Stimulated activated naive CD8-positive, alpha-beta T cell treated with anti-CD3 and anti-CD28 coated beads, Interleukin-15, Interleukin-2, amounts not matched to agents 100 U/mL and 50 U/mL, for 24 hours (primary cell): ENCODE measurements around the gene SEPTIN11.

Experiments used
- ATAC-seq: fragments of 150-1000 bp; cut with Tn5 transposase; one replicate; pipeline ENCODE4 v1.10.0; 2021
- DNase-seq: peaks from one replicate; pipeline ENCODE4 v3.0.0; 2021

SEPTIN11 gene

GRCh38 chr4:76980261-76980660, 30.7 kb downstream of the SEPTIN11 start:
- DNase-seq (no peak), ATAC-seq (no peak)

GRCh38 chr4:76981644-76982043, 32.1 kb downstream of the SEPTIN11 start:
- no peak for DNase-seq
- no peak for ATAC-seq

GRCh38 chr4:76982638-76983584, 33.4 kb downstream of the SEPTIN11 start:
- no peak for DNase-seq
- ATAC-seq = no peak

- ATAC-seq (peak; percentile 50), DNase-seq (no peak)
These were observed 34.6 kb downstream of the SEPTIN11 start for GRCh38 chr4:76984127-76984526.

DNA sequence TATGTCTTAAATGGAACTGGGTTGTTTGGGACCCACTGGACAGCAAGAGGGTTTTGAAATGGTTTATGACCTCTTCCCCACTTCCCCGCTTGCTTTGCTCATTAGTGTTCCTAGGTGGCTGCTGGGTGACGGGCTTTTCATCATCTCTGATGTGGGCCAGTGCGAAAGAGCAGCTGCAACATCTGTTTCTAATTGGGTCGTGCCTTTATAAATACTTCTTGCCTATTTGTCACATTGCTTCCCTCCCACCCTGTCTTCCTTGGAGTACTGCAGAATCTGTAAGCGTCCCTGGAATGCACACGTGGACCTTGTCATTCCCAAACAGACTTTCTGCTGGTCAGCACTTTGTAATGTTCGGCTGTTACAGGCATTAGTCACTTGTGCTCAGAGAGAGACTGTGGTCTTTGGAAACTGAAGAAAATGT, 35.2 kb downstream of the SEPTIN11 start:
- no peak for DNase-seq
- no peak for ATAC-seq

DNA sequence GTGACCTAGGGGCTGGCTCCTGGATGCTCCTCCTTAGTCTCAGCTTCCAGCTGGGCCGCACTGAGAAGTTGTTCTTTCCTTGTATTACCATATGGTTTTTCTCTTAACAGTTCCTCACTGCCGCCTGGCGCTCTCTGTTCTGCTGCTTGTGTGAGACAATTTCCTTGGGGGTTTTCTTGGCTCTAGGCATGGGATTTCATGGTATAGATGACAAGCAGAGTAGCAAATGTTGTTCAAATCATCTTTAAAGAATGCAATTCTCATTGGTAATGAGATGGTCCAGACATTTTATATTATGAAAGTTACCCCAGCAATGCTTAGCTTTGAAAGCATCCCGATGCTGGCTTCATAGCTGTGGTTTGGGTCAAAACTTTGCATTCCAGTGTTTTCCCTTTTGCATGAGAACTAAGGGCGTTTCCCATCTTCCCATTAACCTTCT, 37.6 kb downstream of the SEPTIN11 start:
- DNase-seq = no peak
- ATAC-seq = no peak

- DNase-seq = no peak
- no peak for ATAC-seq
These were observed 38.1 kb downstream of the SEPTIN11 start for GRCh38 chr4:76987685-76988084.

- peak; percentile 54 for DNase-seq
- ATAC-seq = peak; percentile 76
These were observed 40.0 kb downstream of the SEPTIN11 start for GRCh38 chr4:76989391-76990061.

DNA sequence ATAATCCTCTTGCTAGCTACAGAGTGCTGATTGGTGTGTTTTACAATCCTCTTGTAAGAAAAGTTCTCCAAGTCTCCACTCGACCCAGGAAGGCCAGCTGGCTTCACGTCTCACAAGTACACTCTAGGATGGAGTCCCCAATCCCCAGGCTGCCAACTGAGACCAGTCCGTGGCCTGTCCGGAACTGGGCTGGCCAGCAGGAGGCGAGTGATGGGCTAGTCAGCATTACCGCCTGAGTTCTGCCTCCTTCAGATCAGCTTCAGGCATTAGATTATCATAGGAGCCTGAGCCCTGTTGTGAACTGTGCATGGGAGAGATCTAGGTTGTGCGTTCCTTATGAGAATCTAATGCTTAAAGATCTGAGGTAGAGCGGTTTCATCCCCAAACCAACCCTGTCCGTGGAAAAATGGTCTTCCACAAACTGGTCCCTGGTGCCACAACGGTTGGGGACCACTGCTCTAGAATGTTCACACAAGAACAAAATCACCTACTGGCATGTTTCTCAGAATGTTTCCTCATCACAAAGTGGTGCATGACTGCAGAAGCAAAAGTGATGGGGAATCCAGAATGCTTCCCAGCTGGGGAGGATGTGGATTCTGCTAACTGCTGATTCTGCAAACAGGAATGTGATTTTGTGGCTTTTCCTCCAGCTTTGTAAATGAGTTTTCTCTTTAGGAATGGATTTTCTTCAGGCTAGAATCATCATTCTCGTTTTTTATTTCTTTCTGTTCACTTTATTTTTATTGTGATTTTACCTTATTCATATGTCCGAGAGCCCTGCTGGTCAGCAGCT, 40.9 kb downstream of the SEPTIN11 start:
- no peak for ATAC-seq
- no peak for DNase-seq

GRCh38 chr4:76991161-76991660, 41.7 kb downstream of the SEPTIN11 start:
- no peak for DNase-seq
- no peak for ATAC-seq

DNA sequence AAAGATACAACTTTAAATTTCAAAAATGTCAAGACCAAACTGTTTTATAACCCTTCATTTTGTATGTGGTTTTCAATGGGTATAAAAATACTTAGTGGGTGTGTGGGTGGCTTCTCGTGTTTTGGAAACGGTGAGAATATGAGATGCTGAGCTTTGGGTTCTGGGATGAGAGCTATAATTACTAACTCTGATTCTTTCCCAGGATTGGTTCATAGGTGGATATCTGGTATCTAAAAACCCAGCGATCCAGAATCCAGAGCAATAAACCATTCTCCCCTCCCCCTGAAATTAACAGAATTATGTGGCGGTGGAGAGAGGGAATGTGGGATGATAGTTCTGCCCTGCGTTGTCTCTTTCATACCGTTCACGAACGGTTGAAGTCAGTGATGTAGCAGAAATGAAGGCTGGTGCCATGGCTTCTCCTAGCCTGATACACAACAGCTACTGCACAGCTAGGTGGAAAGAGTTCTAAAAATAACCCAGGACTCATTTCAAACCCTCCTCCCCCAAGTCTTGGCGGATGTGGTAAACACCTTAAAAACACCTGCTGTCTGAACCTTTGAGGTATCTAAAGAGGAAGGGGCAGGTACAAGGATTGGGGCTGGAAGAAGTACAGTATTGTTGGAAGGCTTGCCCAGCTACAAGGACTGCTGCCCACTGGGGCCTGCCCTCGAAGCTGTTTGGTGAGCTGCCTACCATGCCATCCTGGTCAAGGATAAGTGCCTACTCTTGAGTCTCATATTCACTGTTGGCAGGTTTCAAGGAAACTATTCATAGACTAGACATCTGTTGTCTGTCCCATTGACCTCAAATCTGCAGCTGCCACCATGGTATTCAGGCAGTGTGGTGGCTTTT, 44.5 kb downstream of the SEPTIN11 start:
- peak; percentile 26 for DNase-seq
- ATAC-seq = peak; percentile 71

GRCh38 chr4:76995776-76996175, 46.2 kb downstream of the SEPTIN11 start:
- DNase-seq = no peak
- ATAC-seq = no peak

DNA sequence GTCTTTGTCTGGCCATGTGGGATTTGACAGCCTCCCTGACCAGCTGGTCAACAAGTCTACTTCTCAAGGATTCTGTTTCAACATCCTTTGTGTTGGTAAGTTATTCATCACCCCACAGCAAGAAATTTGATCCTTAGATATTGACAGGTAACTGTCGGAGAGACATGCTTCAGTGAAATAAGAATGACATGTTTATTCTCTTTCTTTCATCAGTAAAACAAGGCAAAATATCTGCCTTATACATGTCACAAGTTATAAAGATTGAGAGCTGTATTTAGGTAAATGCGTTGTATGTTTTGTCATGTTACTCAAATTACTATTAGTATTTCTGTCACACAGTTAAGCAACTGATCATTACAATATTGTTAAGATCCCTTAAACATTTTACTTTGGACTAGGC, 46.9 kb downstream of the SEPTIN11 start:
- ATAC-seq (no peak), DNase-seq (no peak)

DNA sequence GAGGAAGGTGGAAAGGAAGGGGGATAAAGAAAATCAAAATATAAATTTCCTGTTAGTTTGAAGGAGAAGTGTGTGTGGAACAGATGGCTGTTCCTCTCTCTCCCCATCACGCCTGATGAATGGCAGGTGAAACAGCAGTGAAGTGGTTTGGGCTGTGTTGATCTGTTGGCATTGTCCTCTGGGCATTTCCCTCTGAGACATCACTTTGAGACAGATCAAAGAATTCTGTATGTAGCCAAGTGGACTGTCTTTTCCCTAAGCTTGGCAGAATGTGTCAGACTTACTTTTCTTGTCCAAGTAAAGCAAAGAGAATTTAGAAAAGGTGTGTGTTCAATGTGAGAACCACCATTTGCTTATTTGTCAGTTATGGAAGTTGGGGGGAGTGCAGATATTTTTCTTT, 47.5 kb downstream of the SEPTIN11 start:
- no peak for ATAC-seq

DNA sequence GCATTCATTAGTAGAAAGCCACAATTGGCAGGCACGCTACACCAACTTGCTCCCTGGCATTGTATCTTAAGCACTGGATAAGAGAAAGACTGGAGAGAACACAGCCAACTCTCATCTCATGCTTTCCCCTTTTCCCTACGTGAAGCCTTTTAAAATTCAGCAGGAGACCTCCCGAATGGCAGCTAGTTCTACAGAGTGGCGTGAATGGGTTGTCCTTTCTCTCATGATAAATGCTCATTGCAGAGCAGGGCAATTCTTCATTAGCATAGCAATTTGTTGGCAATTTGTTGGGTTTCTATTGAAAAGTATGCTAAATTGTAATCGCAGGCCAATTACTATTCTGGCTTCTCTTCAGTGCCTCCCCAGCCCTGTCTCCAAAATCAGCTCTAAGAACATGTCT, 48.0 kb downstream of the SEPTIN11 start:
- ATAC-seq (no peak), DNase-seq (no peak)

More for the DNA sequence above, 47.5 kb downstream of the SEPTIN11 start:
- DNase-seq = no peak

- ATAC-seq = no peak
- DNase-seq = no peak
These were observed 48.8 kb downstream of the SEPTIN11 start for GRCh38 chr4:76998251-76998901.
